Stimulated activated CD4-positive, alpha-beta T cell treated with anti-CD3 and anti-CD28 coated beads, TNF-alpha, amount 100 ng/mL, for 1 hour (primary cell): ENCODE measurements around the gene DDX25.
A peak's percentile ranks its signal among the peaks of the same experiment; 100 is the strongest.
"Not testable (repeated sequence)": the region's sequence is repeated elsewhere in the genome, so short reads cannot be mapped to it uniquely, and the experiment has no call there.

Experiments used
- DNase-seq, 3 donors: peaks; one replicate each; pipeline ENCODE4 v3.0.0-alpha.2; 2020; ENCODE audit warnings: low read depth in 3 of 3, low spot score in 1 of 3

Gene DDX25

DNA sequence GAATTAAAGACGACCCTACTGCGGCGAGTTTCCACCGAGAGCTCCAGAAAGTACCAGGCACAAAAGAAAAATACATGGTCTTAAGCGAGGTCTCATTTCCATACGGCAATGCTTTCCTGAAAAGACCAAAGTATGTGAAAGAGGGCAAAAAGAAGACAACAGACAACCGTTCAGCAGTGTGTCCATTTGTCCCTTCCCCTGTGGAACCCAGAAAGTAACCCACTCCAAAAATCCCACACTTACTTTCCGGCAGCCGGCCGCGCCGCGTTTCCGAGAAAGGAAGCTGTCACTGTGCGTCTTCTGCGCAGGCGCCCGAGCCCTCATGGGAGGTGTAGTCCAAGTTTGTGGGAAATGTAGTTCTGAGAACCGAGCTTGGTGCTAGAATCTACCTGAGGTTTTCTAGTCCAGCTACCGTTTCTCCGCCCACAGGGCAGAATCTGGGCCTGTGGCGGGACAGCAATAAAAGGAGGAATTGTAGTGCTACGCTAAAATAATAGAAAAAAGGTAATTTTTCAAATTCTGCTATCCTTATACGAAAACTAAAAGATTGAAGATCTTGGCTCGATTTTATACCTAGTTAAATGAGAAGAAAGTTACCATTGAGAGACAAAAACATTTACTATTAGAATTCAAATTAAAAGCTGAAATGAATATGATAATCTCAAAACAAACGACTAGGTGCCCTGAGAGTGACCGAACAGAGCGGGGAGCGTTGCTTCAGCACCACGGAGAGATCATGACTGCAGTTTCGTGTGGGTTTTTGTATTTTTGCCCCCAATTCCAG is 1.2 kb upstream of the DDX25 start, which contains the start of gene PUS3:
Gene PUS3, minus strand, starts transcription at position 280 of the 784 bp plus-strand sequence. CDS start 6,922 bp downstream, outside the sequence.
- peak; percentile 66 to 80 (median 71) for DNase-seq

DNA sequence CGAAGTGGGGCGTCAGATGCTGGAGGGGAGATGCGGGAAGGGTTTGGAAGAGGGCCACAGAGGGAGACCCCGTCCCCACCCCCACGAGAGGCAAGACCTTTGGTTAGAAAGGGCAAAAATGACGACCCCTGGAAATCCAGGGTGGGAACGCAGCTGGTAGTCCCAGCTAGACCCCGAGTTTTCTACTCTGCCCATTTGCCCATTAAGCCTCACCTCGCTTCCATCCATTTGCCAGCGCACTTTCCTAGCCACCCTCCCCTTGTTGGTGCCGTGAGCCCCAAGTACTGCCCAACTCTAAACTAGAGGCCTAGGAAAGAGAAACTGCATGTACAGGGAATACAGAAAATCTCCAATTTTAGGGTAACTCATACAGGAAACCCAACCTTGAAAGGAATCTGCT is 370 bp downstream of the DDX25 start:
- DNase-seq, result no peak

DNA sequence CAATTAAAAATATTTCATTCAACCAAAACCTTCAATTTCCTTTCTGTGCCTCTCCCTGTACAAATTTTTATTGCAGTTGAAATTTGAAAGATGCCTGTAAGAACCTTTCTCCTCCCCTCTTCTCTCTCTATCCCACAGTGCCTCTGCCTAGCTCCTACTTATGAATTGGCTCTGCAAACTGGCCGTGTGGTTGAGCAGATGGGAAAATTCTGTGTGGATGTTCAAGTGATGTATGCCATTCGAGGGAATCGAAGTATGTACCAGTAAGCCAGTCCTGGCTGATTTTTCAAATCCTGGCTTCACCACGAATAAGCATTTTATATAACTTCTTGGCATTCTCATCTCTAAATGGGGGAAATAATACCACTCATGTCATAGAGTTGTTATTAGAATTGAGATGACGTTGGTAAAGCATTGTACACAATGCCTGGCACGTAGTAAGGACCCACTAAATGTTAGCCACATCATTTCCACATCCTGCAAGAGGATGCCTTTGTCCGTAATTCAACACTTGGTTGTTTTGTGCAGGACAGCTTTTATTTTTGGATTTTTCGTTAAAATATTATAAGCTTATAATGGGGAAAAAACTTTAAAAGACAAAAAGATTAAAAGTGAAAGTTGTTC is 6.0 kb downstream of the DDX25 start:
- DNase-seq, result no peak

DNA sequence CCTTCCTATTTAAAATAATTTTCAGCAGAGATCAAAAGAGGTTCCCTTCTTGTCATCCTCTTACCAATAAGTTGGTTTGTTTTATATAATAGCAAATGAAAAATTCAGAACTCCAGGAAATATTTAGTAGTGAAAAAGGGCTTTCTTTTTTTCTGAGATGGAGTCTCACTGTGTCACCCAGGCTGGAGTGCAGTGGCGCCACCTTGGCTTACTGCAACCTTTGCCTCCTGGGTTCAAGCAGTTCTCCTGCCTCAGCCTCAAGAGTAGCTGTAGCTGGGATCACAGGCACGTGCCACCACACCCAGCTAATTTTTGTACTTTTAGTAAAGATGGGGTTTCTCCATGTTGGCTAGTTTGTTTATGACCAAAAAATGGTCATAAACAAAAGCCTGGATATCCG is 10.3 kb downstream of the DDX25 start:
- not testable (repeated sequence) for DNase-seq

GRCh38 chr11:125916683-125917347 is 12.5 kb downstream of the DDX25 start:
- DNase-seq, result no peak

DNA sequence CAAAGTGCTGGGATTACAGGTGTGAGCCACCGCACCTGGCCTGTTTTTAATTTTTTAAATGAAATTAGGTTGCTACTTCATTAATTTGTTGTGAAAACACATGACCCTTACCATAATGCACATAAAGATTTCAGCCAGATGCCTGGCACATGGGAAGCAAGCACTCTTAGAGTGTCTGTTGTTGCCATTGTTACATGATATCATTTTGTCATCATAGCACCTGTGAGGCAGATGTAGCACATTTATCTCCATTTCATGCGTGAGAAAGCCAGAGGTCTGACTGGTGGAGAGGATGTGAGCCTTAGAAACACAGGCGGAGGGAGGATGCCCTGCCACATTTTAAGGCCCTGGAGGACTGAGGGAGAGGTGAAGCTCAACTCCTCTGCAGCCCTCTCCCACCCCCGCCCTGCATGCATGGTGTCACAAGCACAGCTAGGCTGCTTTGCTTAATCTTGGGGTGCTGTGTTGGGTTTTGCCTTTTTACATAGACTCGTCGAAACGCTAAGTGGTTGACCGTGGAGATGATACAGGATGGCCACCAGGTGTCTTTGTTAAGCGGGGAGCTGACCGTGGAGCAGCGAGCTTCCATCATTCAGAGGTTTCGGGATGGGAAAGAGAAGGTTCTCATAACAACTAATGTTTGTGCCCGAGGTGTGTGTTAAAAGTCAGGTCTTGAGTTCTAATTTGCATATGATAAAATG is 14.0 kb downstream of the DDX25 start:
- no peak for DNase-seq

GRCh38 chr11:125921042-125921441 is 16.7 kb downstream of the DDX25 start:
- no peak for DNase-seq

GRCh38 chr11:125922156-125922555 is 17.8 kb downstream of the DDX25 start:
- DNase-seq, result no peak

GRCh38 chr11:125923012-125923579 is 18.8 kb downstream of the DDX25 start:
- DNase-seq, result peak in 2 of 3 donors; percentile 11 to 34

- DNase-seq, result no peak
Measured at GRCh38 chr11:125923633-125924032, 19.3 kb downstream of the DDX25 start.

DNA sequence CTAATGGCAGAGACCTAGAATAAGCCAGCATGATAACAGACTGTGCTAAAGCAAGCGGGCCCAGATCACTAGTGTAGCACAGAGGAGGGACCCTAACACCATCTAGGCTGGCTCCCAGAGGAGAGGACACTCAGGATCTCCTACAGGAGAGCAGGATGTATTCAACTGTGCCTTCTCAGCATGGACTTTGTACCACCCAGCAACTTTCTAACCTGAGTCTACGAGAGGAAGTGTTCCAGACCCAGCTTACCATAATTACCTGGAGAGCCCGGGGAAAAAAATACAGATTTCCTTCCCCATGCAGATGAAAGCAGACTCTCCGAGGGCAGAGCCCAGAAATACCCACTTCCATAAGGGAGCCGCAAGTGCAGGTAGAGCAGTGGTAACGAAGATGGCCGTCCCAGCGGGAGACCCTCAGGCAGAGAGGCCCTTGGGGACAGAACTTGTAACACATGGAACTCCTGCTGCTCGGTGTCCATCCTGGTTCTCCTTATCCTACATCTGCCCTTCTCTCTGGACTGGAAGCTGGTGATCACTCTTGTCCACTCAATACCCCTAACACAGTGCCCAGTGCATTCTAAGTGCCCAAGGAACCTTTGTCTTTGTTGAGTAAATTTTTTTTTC is 20.2 kb downstream of the DDX25 start:
- no peak for DNase-seq

DNA sequence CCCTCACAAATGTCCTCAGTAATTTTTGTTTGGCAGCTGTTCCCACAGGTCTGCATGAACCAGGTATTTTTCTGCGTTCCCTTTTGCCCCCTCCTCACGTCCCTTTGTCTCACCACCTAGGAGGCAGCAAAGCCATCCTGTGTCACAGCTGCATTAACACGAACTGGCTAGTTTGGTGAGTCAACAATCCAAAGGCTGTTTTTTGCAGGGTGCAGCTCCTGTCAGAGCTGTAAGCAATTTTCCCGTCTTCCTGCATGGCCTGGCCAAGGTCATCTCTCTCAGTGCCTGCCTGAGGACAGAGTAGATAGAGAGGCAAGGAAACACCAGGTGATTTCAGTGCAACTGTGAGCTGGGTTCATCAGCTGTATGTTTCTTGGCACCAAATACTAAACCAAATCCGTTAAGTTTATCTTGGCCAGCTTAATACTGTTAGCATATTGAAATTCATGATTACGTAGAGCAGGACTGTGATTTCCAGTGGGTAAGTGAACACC is 21.0 kb downstream of the DDX25 start:
- no peak for DNase-seq

DNA sequence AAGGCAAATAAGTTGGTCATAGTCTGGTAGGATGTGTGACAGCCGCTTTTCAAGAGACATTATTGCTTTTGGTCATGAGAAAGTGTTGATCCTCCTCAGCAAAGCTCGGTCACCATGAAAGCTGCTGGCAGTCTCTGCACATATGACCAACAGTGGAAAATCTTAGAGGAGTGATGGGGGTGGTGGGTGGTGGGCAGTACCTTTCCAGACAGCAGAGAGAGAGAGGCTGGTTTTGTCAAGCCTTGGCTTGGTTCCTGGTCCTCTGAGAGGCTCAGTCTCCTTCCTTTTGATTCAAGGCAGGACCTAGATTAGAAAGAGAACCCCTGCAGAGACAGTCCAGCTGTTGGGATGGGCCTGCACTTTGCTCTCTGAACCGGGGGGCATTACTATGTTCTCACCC is 21.5 kb downstream of the DDX25 start:
- DNase-seq, result no peak

DNA sequence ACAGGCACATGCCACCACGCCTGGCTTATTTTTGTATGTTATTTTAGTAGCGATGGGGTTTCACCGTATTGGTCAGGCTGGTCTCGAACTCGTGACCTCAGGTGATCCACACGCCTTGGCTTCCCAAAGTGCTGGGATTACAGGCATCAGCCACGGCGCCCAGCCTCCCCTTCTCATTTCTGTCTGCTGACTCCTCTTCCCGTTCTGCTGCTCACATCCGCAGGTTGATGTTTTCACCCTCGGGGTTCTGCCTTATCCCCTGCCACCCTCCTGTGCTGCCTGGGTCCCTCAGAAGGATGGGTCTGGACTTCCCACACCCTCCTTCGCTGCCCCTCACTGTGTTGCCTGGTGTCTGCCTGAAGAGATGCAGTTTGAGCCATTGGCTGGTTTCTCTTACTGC is 22.4 kb downstream of the DDX25 start:
- no peak for DNase-seq

- DNase-seq, result no peak
Measured at GRCh38 chr11:125929445-125930075, 25.3 kb downstream of the DDX25 start.

DNA sequence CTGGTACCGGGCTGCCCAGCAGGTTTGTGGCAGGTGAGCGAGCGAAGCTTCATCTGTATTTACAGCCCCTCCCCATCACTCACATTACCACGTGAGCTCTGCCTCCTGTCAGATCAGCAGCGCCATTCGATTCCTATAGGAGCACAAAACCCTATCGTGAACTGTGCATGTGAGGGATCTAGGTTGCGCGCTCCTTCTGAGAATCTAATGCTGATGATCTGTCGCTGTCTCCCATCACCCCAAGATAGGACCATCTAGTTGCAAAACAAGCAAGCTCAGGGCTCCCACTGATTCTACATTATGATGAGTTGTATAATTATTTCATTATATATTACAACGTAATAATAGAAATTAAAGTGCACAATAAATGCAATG is 25.8 kb downstream of the DDX25 start:
- DNase-seq, result no peak

- no peak for DNase-seq
Measured at GRCh38 chr11:125931116-125931515, 26.8 kb downstream of the DDX25 start.

- DNase-seq, result no peak
Measured at GRCh38 chr11:125931668-125932067, 27.4 kb downstream of the DDX25 start.

GRCh38 chr11:125932301-125932700 is 28.0 kb downstream of the DDX25 start:
- no peak for DNase-seq
